ENCODE data around the gene MMP1.
"Not testable (repeated sequence)": the region's sequence is repeated elsewhere in the genome, so short reads cannot be mapped to it uniquely, and the experiment has no call there.

The MMP1 gene

GRCh38 chr11:102757823-102758549 lies 40.0 kb downstream of the MMP1 start:
- no peak for DNase-seq

- no peak for DNase-seq
Measured at GRCh38 chr11:102753267-102753666, 44.7 kb downstream of the MMP1 start.

GRCh38 chr11:102751673-102752072 lies 46.3 kb downstream of the MMP1 start:
- DNase-seq, result no peak

GRCh38 chr11:102749101-102749722 lies 48.7 kb downstream of the MMP1 start:
- no peak for DNase-seq

- not testable (repeated sequence) for DNase-seq
Measured at GRCh38 chr11:102746746-102747578, 51.0 kb downstream of the MMP1 start.
